ENCODE results near the gene CACNA2D1. TPM values are rescaled to one million over a fixed set of nuclear protein-coding genes. Genes with fewer than 3 reads are reported as not detected.

Gene CACNA2D1
- total RNA-seq, 4 donors from 2014 or later, result 3.0 to 15.7 (median 8.6) TPM

DNA sequence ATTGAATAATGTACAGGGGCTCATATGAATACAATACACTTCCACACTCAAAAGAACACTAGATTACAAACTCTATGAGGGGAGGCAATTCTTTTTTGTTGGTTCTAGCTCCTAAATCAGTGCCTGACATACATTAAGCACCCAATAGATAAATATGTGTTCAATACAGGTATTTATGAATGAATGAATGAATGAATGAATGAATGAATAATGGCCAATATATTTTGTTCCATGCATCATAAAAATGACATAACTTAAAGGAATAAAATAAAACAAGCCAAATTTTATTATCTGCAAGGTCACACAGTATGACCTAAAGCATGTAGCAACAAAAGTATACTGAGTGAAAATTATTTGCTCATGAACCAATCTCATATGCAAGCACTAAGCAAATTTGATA is 168.9 kb downstream of the CACNA2D1 start:
- intact Hi-C loops (cut with DNase I; ENCODE audit: low total_unique reads), result no loop called here
- no peak for TF ChIP-seq POLR2A (IDR thresholded peaks at IDR 0.05)
- TF ChIP-seq, protein P1, sequence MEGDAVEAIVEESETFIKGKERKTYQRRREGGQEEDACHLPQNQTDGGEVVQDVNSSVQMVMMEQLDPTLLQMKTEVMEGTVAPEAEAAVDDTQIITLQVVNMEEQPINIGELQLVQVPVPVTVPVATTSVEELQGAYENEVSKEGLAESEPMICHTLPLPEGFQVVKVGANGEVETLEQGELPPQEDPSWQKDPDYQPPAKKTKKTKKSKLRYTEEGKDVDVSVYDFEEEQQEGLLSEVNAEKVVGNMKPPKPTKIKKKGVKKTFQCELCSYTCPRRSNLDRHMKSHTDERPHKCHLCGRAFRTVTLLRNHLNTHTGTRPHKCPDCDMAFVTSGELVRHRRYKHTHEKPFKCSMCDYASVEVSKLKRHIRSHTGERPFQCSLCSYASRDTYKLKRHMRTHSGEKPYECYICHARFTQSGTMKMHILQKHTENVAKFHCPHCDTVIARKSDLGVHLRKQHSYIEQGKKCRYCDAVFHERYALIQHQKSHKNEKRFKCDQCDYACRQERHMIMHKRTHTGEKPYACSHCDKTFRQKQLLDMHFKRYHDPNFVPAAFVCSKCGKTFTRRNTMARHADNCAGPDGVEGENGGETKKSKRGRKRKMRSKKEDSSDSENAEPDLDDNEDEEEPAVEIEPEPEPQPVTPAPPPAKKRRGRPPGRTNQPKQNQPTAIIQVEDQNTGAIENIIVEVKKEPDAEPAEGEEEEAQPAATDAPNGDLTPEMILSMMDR (IDR thresholded peaks at IDR 0.05), result no peak
- no peak overlapping the region for H3K4me3 ChIP-seq (ENCODE audit: low read depth, poor library complexity, severe bottlenecking)
- no peak for DNase-seq (ENCODE audit: low spot score in 2 of 2)

DNA sequence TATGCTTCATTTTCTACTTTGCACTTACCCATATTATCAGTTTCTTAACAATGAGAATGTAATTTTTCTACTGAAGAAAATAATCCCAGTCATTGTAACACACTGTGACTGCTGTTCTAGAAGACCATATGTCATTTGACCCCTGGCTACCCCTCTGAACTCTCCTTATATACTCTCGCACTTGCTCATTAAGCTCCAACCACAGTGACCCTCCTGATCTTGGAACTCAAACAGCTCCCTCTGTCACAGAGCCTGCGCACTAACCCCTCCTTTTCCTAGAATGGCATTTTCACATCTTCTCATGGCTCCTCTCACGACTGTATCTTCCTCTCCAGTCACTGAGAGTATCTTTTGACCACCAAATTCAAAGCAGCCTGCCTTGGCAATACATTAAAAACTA is 169.7 kb downstream of the CACNA2D1 start:
- WGBS, 2 donors, result 71 to 81% methylated on average over 3 of the region's 3 CpGs
- DNase-seq (ENCODE audit: low spot score in 2 of 2), result no peak
- H3K4me3 ChIP-seq (ENCODE audit: low read depth, poor library complexity, severe bottlenecking), result no peak overlapping the region
- intact Hi-C loops (cut with DNase I; ENCODE audit: low total_unique reads), result no loop called here
- TF ChIP-seq POLR2A (IDR thresholded peaks at IDR 0.05), result no peak
- TF ChIP-seq, protein P1 (IDR thresholded peaks at IDR 0.05), result no peak

DNA sequence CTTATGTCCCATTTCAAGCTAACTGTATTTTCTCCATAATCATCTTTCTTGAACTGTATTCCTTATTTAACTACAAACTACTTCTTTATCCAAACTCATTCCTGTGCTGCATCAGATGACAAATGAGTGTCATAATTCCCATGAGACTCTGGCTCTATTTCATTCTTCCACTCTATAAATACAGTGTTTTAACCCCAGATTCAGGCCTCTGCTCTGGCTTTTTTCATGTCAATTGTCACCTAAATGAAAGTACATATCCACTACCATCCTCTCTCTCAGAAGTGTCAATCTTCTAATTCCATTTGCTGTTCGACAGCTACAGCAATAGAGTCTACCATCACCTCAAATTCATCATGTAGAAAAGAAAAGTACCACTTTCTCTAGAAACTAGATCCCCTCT is 172.7 kb downstream of the CACNA2D1 start:
- TF ChIP-seq, protein P1 (IDR thresholded peaks at IDR 0.05), result no peak
- TF ChIP-seq POLR2A (IDR thresholded peaks at IDR 0.05), result no peak
- 82 to 100% methylated on average over 1 of the region's 1 CpG for WGBS, 2 donors
- H3K4me3 ChIP-seq (ENCODE audit: low read depth, poor library complexity, severe bottlenecking), result no peak overlapping the region
- intact Hi-C loops (cut with DNase I; ENCODE audit: low total_unique reads), result no loop called here
- no peak for DNase-seq (ENCODE audit: low spot score in 2 of 2)

DNA sequence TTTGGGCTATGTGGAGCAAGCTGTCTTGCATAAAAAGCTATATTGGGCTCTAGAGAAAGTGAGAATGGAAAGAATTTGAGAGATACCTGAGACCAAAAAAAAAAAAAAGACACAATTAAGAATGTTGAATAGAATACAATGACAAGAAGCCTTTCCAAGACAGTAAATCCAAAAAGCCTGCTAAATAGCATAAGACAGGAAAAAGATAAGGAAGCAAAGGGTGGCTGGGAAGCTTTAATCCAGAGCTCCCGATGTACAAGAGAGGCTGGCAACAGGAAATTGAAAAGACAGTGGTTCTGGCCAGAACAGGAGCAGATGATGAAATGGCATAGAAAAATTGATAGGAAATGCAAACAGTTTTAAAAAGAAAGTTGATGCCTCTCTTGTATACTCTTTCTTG is 174.9 kb downstream of the CACNA2D1 start:
- 67 to 72% methylated on average over 1 of the region's 1 CpG for WGBS, 2 donors
- TF ChIP-seq, protein P1 (IDR thresholded peaks at IDR 0.05), result no peak
- TF ChIP-seq POLR2A (IDR thresholded peaks at IDR 0.05), result no peak
- no peak overlapping the region for H3K4me3 ChIP-seq (ENCODE audit: low read depth, poor library complexity, severe bottlenecking)
- intact Hi-C loops (cut with DNase I; ENCODE audit: low total_unique reads), result no loop called here
- DNase-seq (ENCODE audit: low spot score in 2 of 2), result no peak

DNA sequence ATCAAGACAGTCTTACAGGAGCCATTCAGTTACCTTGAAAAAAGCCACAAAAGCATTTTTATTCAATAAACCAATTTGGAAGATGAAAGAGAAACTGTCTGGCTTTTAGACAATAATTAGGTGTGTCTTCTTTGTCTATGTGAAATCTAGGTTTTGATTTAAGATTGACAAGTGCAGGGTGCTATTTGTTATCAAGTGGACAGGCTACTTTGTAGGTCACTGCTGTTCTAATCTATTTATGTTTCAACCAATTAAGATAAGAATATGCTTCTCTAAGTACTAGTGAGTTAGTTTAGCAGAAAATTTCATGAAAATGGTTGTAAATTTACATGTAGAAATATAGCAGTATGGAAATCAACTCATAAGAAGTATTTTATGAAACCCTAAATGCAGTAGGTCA is 177.5 kb downstream of the CACNA2D1 start:
- no peak for DNase-seq (ENCODE audit: low spot score in 2 of 2)
- no peak for TF ChIP-seq POLR2A (IDR thresholded peaks at IDR 0.05)
- TF ChIP-seq, protein P1 (IDR thresholded peaks at IDR 0.05), result no peak
- intact Hi-C loops (cut with DNase I; ENCODE audit: low total_unique reads), result no loop called here
- H3K4me3 ChIP-seq (ENCODE audit: low read depth, poor library complexity, severe bottlenecking), result no peak overlapping the region

DNA sequence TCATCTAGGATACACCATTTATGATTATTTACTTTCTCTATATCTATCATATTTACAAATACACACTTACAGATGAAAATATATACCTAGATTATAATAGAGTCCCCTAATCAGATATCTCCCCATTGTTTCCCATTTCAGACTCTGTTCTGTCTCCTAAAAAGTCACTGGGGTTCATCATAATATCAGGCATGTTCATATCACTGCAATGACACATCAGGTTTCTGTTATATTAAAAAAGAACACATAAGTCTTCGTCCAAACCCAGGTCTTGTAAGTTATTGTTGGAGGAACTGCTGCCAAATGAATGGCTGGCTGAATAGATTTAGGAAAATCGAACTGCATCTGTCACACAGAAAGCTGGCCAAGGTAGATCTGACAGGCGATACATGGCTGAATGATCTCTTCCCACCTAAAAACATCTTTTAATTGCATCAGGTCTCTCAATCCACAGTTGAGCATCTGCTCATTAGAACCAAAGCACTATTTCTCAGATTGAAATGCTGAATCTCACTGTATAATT is 178.7 kb downstream of the CACNA2D1 start:
- intact Hi-C loops (cut with DNase I; ENCODE audit: low total_unique reads), result no loop called here
- no peak for DNase-seq (ENCODE audit: low spot score in 2 of 2)
- WGBS, 2 donors, result 64 to 78% methylated on average over 3 of the region's 3 CpGs
- TF ChIP-seq, protein P1 (IDR thresholded peaks at IDR 0.05), result no peak
- TF ChIP-seq POLR2A (IDR thresholded peaks at IDR 0.05), result no peak
- H3K4me3 ChIP-seq (ENCODE audit: low read depth, poor library complexity, severe bottlenecking), result no peak overlapping the region
